ENCODE data around the gene KRT76.

The KRT76 gene

DNA sequence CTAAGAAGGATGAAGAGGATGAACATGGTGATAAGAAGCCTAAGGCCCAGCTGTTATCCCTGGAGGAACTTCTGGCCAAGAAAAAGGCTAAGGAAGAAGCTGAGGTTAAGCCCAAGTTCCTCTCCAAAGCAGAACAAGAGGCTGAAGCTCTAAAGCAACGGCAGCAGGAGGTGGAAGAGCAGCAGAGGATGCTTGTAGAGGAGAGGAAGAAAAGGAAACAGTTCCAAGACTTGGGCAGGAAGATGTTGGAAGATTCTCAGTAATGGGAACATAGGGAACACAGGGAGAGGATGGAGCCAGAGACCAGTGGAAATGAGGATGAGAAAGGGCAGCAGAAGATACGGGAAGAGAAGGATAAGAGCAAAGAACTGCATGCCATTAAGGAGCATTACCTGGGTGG lies 46.4 kb downstream of the KRT76 start:
- Histone ChIP-seq H3K56ac (ENCODE audit: low read length) (no peak overlapping the region), H3K36me3 (ENCODE audit: control insufficient read depth, insufficient read depth, low read length) (no peaks in the 10 kb centered on the region), H3K4me1 (ENCODE audit: control insufficient read depth, low read depth, low read length) (no peaks in the 10 kb centered on the region), H3K4ac (ENCODE audit: low read depth, low read length) (no peak overlapping the region), H3K23ac (ENCODE audit: low read length) (no peak overlapping the region), H2BK15ac (replicated peaks; ENCODE audit: low read depth) (no peak overlapping the region), H4K8ac (ENCODE audit: low read depth, low read length) (no peak overlapping the region), H3K4me2 (ENCODE audit: low read length) (no peak overlapping the region), H3K79me1 (ENCODE audit: low read length) (no peaks in the 10 kb centered on the region), H3K18ac (ENCODE audit: low read length) (no peak overlapping the region), H3K9ac (ENCODE audit: low read length) (no peak overlapping the region), H4K5ac (ENCODE audit: low read length) (no peak overlapping the region), H2BK5ac (ENCODE audit: low read length) (no peak overlapping the region), H2AK5ac (ENCODE audit: low read length) (no peak overlapping the region), H3K27ac (ENCODE audit: low read depth, low read length) (no peak overlapping the region), H2BK120ac (ENCODE audit: low read depth, low read length) (no peak overlapping the region), H3K79me2 (ENCODE audit: control insufficient read depth, insufficient read depth, low read length) (no peaks in the 10 kb centered on the region), H3K27me3 (ENCODE audit: insufficient read depth, low read length, poor library complexity) (no peaks in the 10 kb centered on the region), H3K4me3 (ENCODE audit: low read length) (no peak overlapping the region)
- no peak for DNase-seq
- WGBS (ENCODE audit: extremely low coverage, insufficient coverage, low lambda C conversion rate): no CpG with 5 or more reads among the region's 2 CpGs

DNA sequence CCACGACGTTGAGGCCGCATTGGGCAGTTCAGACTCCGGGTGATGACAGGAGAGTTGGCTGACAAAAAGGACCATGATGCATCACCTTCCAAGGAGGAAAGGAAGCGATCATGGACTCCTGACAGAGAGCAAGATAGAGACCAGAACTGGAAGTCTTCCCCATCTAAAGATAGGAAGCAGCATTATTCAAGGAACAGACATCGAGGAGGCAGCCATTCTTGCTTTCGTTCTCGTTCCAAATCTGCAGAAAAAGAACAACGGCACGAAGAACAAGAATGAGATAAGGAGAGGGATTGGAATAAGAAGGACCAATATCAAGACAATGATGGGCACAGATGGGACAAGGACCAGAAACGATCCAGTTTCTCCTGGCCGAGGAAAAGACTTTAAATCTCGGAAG lies 46.8 kb downstream of the KRT76 start:
- Histone ChIP-seq H2BK5ac (ENCODE audit: low read length) (no peak overlapping the region), H3K79me1 (ENCODE audit: low read length) (no peaks in the 10 kb centered on the region), H3K4ac (ENCODE audit: low read depth, low read length) (no peak overlapping the region), H2BK15ac (replicated peaks; ENCODE audit: low read depth) (no peak overlapping the region), H3K36me3 (ENCODE audit: control insufficient read depth, insufficient read depth, low read length) (no peaks in the 10 kb centered on the region), H2AK5ac (ENCODE audit: low read length) (no peak overlapping the region), H3K9ac (ENCODE audit: low read length) (no peak overlapping the region), H3K27me3 (ENCODE audit: insufficient read depth, low read length, poor library complexity) (no peaks in the 10 kb centered on the region), H3K27ac (ENCODE audit: low read depth, low read length) (no peak overlapping the region), H4K8ac (ENCODE audit: low read depth, low read length) (no peak overlapping the region), H3K56ac (ENCODE audit: low read length) (no peak overlapping the region), H3K18ac (ENCODE audit: low read length) (no peak overlapping the region), H3K79me2 (ENCODE audit: control insufficient read depth, insufficient read depth, low read length) (no peaks in the 10 kb centered on the region), H2BK120ac (ENCODE audit: low read depth, low read length) (no peak overlapping the region), H3K4me3 (ENCODE audit: low read length) (no peak overlapping the region), H3K23ac (ENCODE audit: low read length) (no peak overlapping the region), H3K4me2 (ENCODE audit: low read length) (no peak overlapping the region), H3K4me1 (ENCODE audit: control insufficient read depth, low read depth, low read length) (no peaks in the 10 kb centered on the region), H4K5ac (ENCODE audit: low read length) (no peak overlapping the region)
- no peak for DNase-seq
- WGBS (ENCODE audit: extremely low coverage, insufficient coverage, low lambda C conversion rate): no CpG with 5 or more reads among the region's 13 CpGs

DNA sequence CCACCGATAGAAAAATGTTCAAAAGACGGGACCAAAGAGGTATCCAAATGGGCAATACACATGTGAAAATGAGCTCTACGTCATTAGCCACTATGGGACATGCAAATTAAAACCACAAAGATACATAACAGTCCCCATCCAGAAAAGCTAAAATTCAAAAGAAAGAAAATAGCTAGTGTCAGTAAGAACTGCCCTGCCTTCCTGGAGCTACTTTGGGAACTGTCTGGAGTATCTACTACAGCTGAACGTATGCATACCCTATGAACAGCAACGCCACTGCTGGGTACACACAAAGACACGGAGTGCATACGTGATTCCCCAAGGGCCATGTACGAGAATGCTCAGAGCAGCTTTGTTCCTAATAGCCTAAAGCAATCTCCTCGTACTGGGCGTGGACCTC lies 48.0 kb downstream of the KRT76 start:
- WGBS (ENCODE audit: extremely low coverage, insufficient coverage, low lambda C conversion rate): no CpG with 5 or more reads among the region's 10 CpGs
- Histone ChIP-seq H3K23ac (ENCODE audit: low read length) (no peak overlapping the region), H3K4me1 (ENCODE audit: control insufficient read depth, low read depth, low read length) (no peaks in the 10 kb centered on the region), H3K27ac (ENCODE audit: low read depth, low read length) (no peak overlapping the region), H3K56ac (ENCODE audit: low read length) (no peak overlapping the region), H3K4me2 (ENCODE audit: low read length) (no peak overlapping the region), H3K27me3 (ENCODE audit: insufficient read depth, low read length, poor library complexity) (no peaks in the 10 kb centered on the region), H2BK120ac (ENCODE audit: low read depth, low read length) (no peak overlapping the region), H2BK5ac (ENCODE audit: low read length) (no peak overlapping the region), H4K5ac (ENCODE audit: low read length) (no peak overlapping the region), H2AK5ac (ENCODE audit: low read length) (no peak overlapping the region), H3K79me2 (ENCODE audit: control insufficient read depth, insufficient read depth, low read length) (no peaks in the 10 kb centered on the region), H3K4me3 (ENCODE audit: low read length) (no peak overlapping the region), H3K4ac (ENCODE audit: low read depth, low read length) (no peak overlapping the region), H3K36me3 (ENCODE audit: control insufficient read depth, insufficient read depth, low read length) (no peaks in the 10 kb centered on the region), H2BK15ac (replicated peaks; ENCODE audit: low read depth) (no peak overlapping the region), H3K18ac (ENCODE audit: low read length) (no peak overlapping the region), H4K8ac (ENCODE audit: low read depth, low read length) (no peak overlapping the region), H3K79me1 (ENCODE audit: low read length) (no peaks in the 10 kb centered on the region), H3K9ac (ENCODE audit: low read length) (no peak overlapping the region)
- no peak for DNase-seq

DNA sequence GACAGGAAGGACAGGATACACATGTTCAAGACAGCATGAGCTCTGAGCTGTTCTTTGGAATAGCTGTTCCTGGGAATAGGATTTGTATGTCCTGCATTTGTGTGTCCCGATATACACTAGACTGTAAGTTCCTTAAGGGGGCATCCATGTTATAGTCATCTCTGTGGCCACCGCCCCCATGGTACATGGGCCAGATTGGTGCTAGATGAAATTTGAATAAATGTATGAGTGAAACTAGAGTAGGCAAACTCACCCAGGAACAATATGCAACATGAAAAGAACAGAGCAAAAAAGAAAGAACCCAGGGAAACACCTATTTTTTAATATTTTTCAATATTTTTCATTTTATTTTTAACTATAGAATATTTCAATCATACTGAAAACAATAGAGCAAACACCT lies 48.8 kb downstream of the KRT76 start:
- no peaks in the 10 kb centered on the region for H3K79me1 ChIP-seq (ENCODE audit: low read length)
- no peak overlapping the region for H4K8ac ChIP-seq (ENCODE audit: low read depth, low read length)
- H3K4me3 ChIP-seq (ENCODE audit: low read length): no peak overlapping the region
- no peak for DNase-seq
- H3K56ac ChIP-seq (ENCODE audit: low read length): no peak overlapping the region
- no peaks in the 10 kb centered on the region for H3K79me2 ChIP-seq (ENCODE audit: control insufficient read depth, insufficient read depth, low read length)
- no peak overlapping the region for H2BK120ac ChIP-seq (ENCODE audit: low read depth, low read length)
- no peak overlapping the region for H2BK5ac ChIP-seq (ENCODE audit: low read length)
- no peak overlapping the region for H3K18ac ChIP-seq (ENCODE audit: low read length)
- no peak overlapping the region for H3K4ac ChIP-seq (ENCODE audit: low read depth, low read length)
- H3K27ac ChIP-seq (ENCODE audit: low read depth, low read length): no peak overlapping the region
- no peak overlapping the region for H4K5ac ChIP-seq (ENCODE audit: low read length)
- no peaks in the 10 kb centered on the region for H3K27me3 ChIP-seq (ENCODE audit: insufficient read depth, low read length, poor library complexity)
- no peak overlapping the region for H2BK15ac ChIP-seq (replicated peaks; ENCODE audit: low read depth)
- H3K4me1 ChIP-seq (ENCODE audit: control insufficient read depth, low read depth, low read length): no peaks in the 10 kb centered on the region
- no peak overlapping the region for H3K4me2 ChIP-seq (ENCODE audit: low read length)
- H3K9ac ChIP-seq (ENCODE audit: low read length): no peak overlapping the region
- no peaks in the 10 kb centered on the region for H3K36me3 ChIP-seq (ENCODE audit: control insufficient read depth, insufficient read depth, low read length)
- no peak overlapping the region for H3K23ac ChIP-seq (ENCODE audit: low read length)
- no peak overlapping the region for H2AK5ac ChIP-seq (ENCODE audit: low read length)
- no CpG with 5 or more reads among the region's 2 CpGs for WGBS (ENCODE audit: extremely low coverage, insufficient coverage, low lambda C conversion rate)

DNA sequence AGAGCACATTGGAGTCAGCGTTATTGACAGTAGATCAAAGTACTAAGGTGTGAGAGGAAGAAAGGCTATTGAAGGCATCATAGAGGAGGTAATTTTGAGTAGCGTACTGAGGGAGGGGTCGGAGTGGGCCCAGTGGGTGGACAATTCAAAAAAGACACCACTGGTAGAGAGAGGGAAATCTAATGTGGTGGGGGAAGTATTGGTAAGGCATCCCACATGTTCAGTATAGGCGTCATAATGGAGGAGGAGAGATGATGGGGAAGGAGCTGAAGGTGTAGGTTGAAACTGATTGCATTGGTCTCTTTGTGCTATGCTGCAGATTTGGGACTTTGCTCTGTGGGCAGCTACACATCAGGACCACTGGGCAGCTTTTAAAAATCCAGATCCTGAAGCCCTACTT lies 50.1 kb downstream of the KRT76 start:
- Histone ChIP-seq H3K27me3 (ENCODE audit: insufficient read depth, low read length, poor library complexity) (no peaks in the 10 kb centered on the region), H3K27ac (ENCODE audit: low read depth, low read length) (no peak overlapping the region), H3K4me3 (ENCODE audit: low read length) (no peak overlapping the region), H3K23ac (ENCODE audit: low read length) (no peak overlapping the region), H3K56ac (ENCODE audit: low read length) (no peak overlapping the region), H3K4me1 (ENCODE audit: control insufficient read depth, low read depth, low read length) (no peaks in the 10 kb centered on the region), H2BK120ac (ENCODE audit: low read depth, low read length) (no peak overlapping the region), H3K79me2 (ENCODE audit: control insufficient read depth, insufficient read depth, low read length) (no peaks in the 10 kb centered on the region), H3K79me1 (ENCODE audit: low read length) (no peaks in the 10 kb centered on the region), H4K8ac (ENCODE audit: low read depth, low read length) (no peak overlapping the region), H3K36me3 (ENCODE audit: control insufficient read depth, insufficient read depth, low read length) (no peaks in the 10 kb centered on the region), H3K4me2 (ENCODE audit: low read length) (no peak overlapping the region), H4K5ac (ENCODE audit: low read length) (no peak overlapping the region), H2BK15ac (replicated peaks; ENCODE audit: low read depth) (no peak overlapping the region), H3K9ac (ENCODE audit: low read length) (no peak overlapping the region), H2AK5ac (ENCODE audit: low read length) (no peak overlapping the region), H3K4ac (ENCODE audit: low read depth, low read length) (no peak overlapping the region), H3K18ac (ENCODE audit: low read length) (no peak overlapping the region), H2BK5ac (ENCODE audit: low read length) (no peak overlapping the region)
- WGBS (ENCODE audit: extremely low coverage, insufficient coverage, low lambda C conversion rate): no CpG with 5 or more reads among the region's 4 CpGs
- no peak for DNase-seq

DNA sequence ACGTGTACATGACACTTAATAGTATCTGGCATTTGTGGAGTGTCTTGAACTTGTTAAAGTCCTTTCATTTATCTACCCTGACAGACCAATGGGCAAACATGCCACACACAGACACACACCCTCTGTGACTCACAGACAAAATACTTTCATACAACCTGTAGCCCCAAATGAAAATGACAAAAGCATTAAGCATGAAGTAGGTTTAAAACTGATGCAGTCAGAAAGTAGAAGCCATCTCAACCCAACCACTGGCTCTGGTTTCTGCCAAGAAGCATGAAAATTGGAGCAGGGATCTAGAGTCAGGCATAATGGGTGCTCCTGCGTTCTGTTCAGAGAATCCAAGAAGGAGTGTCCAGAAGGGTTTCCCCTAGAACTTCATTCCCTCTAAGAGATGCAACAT lies 50.7 kb downstream of the KRT76 start:
- Histone ChIP-seq H3K79me2 (ENCODE audit: control insufficient read depth, insufficient read depth, low read length) (no peaks in the 10 kb centered on the region), H3K4me1 (ENCODE audit: control insufficient read depth, low read depth, low read length) (no peaks in the 10 kb centered on the region), H3K27me3 (ENCODE audit: insufficient read depth, low read length, poor library complexity) (no peaks in the 10 kb centered on the region), H2BK15ac (replicated peaks; ENCODE audit: low read depth) (no peak overlapping the region), H3K9ac (ENCODE audit: low read length) (no peak overlapping the region), H3K23ac (ENCODE audit: low read length) (no peak overlapping the region), H4K8ac (ENCODE audit: low read depth, low read length) (no peak overlapping the region), H3K36me3 (ENCODE audit: control insufficient read depth, insufficient read depth, low read length) (no peaks in the 10 kb centered on the region), H3K4me3 (ENCODE audit: low read length) (no peak overlapping the region), H4K5ac (ENCODE audit: low read length) (no peak overlapping the region), H3K79me1 (ENCODE audit: low read length) (no peaks in the 10 kb centered on the region), H3K27ac (ENCODE audit: low read depth, low read length) (no peak overlapping the region), H3K18ac (ENCODE audit: low read length) (no peak overlapping the region), H3K4ac (ENCODE audit: low read depth, low read length) (no peak overlapping the region), H2BK120ac (ENCODE audit: low read depth, low read length) (no peak overlapping the region), H2AK5ac (ENCODE audit: low read length) (no peak overlapping the region), H2BK5ac (ENCODE audit: low read length) (no peak overlapping the region), H3K4me2 (ENCODE audit: low read length) (no peak overlapping the region), H3K56ac (ENCODE audit: low read length) (no peak overlapping the region)
- WGBS (ENCODE audit: extremely low coverage, insufficient coverage, low lambda C conversion rate): no CpG with 5 or more reads among the region's 2 CpGs
- DNase-seq: no peak

Measured in mesendoderm (in vitro differentiated cells).